HG03196 (cell line): ENCODE data around the gene RNU6-9.
A peak's percentile ranks its signal among the peaks of the same experiment; 100 is the strongest.

Experiments
- ATAC-seq: cut with Tn5 transposase; IDR thresholded peaks from one replicate; pipeline ENCODE4 v1.9.1; 2021; ENCODE audit not compliant: unreplicated experiment

Gene RNU6-9

GRCh38 chr19:916645-917322 lies 23.5 kb downstream of the RNU6-9 start:
- no peak for ATAC-seq

GRCh38 chr19:917323-918151 lies 24.3 kb downstream of the RNU6-9 start, which contains the start of gene KISS1R:
KISS1R (plus strand) TSS chr19:917333; CDS start chr19:917503, 170 bp downstream.
- no peak for ATAC-seq

GRCh38 chr19:918152-918437 lies 24.8 kb downstream of the RNU6-9 start:
- no peak for ATAC-seq

GRCh38 chr19:918481-919198 lies 25.4 kb downstream of the RNU6-9 start:
- ATAC-seq, result no peak

GRCh38 chr19:919199-920050 lies 26.1 kb downstream of the RNU6-9 start:
- ATAC-seq, result no peak

GRCh38 chr19:920051-920864 lies 27.0 kb downstream of the RNU6-9 start:
- no peak for ATAC-seq

- peak; percentile 1 for ATAC-seq
Measured at GRCh38 chr19:924553-925086, 31.3 kb downstream of the RNU6-9 start.

- peak; percentile 32 for ATAC-seq
Measured at GRCh38 chr19:925087-925525, 31.8 kb downstream of the RNU6-9 start.

GRCh38 chr19:925526-926322 lies 32.4 kb downstream of the RNU6-9 start, which contains the start of gene ARID3A:
ARID3A (plus strand) TSS chr19:926035; CDS start chr19:929529, 3,494 bp downstream.
- peak; percentile 39 for ATAC-seq

GRCh38 chr19:926323-926588 lies 33.0 kb downstream of the RNU6-9 start:
- ATAC-seq, result no peak

GRCh38 chr19:926589-927350 lies 33.5 kb downstream of the RNU6-9 start:
- ATAC-seq, result no peak

GRCh38 chr19:927351-927779 lies 34.1 kb downstream of the RNU6-9 start:
- no peak for ATAC-seq

- ATAC-seq, result no peak
Measured at GRCh38 chr19:927780-928401, 34.6 kb downstream of the RNU6-9 start.

- no peak for ATAC-seq
Measured at GRCh38 chr19:928471-929202, 35.4 kb downstream of the RNU6-9 start.

- ATAC-seq, result no peak
Measured at GRCh38 chr19:929203-929890, 36.1 kb downstream of the RNU6-9 start.

GRCh38 chr19:929891-930258 lies 36.6 kb downstream of the RNU6-9 start:
- ATAC-seq, result no peak
